Right lobe of liver (tissue), 6 donors: ENCODE results near the gene TBX1. TPM values are rescaled to one million over a fixed set of nuclear protein-coding genes. Genes with fewer than 3 reads are reported as not detected.
"Not testable (repeated sequence)": the region's sequence is repeated elsewhere in the genome, so short reads cannot be mapped to it uniquely, and the experiment has no call there.

Source experiments
- ATAC-seq, 4 donors: fragments of 200-7000 bp; cut with Tn5 transposase; one replicate each; pipeline ENCODE4 v1.9.1; 2020; ENCODE audit warnings: mild to moderate bottlenecking in 4 of 4, moderate library complexity in 4 of 4
- DNase-seq, 3 donors: peaks; one replicate each; pipeline ENCODE4 v3.0.0-alpha.2; 2020
- H3K27ac ChIP-seq, 3 donors: fragments of 200-600 bp; one replicate each; pipeline ENCODE4 v1.8.0; 2022
- H3K27me3 ChIP-seq, 2 donors: fragments of 200-600 bp; one replicate each; pipeline ENCODE4 v1.8.0; 2022
- H3K36me3 ChIP-seq, 4 donors: fragments of 200-600 bp; sonication (generic) in 1 of 4; one replicate each; pipeline versions ENCODE4 v1.5.1 to v1.8.0; 2017 to 2022; ENCODE audit warnings: control low read depth in 1 of 4
- H3K4me1 ChIP-seq, 4 donors: fragments of 200-600 bp; sonication (generic) in 1 of 4; one replicate each; pipeline versions ENCODE4 v1.5.1 to v1.8.0; 2017 to 2022; ENCODE audit warnings: control low read depth in 1 of 4
- H3K4me3 ChIP-seq, 3 donors: fragments of 200-600 bp; one replicate each; pipeline ENCODE4 v1.8.0; 2022
- H3K9me3 ChIP-seq, 4 donors: fragments of 200-600 bp; sonication (generic) in 1 of 4; one replicate each; pipeline versions ENCODE4 v1.5.1 to v1.8.0; 2017 to 2022; ENCODE audit warnings: control low read depth in 1 of 4
- CTCF ChIP-seq, 4 donors: fragments of 200-600 bp in 3 of 4; fragments of 450-650 bp in 1 of 4; IDR thresholded peaks; one replicate each; pipeline versions ENCODE4 v1.5.1 to v1.8.0; 2016 to 2022; ENCODE audit warnings: antibody characterized with exemption in 4 of 4, mild to moderate bottlenecking in 2 of 4
- POLR2A ChIP-seq: fragments of 450-650 bp; IDR thresholded peaks from one replicate; pipeline ENCODE4 v1.6.1; 2017; ENCODE audit warnings: antibody characterized with exemption, mild to moderate bottlenecking
- WGBS: methylation state at CpG from one replicate; pipeline ENCODE4 v1.1.6; 2018; ENCODE audit warnings: low coverage, low lambda C conversion rate; ENCODE audit not compliant: insufficient coverage; ENCODE audit errors: missing lambda C conversion rate; 5-methylcytosine and 5-hydroxymethylcytosine counted together
- intact Hi-C, 2 donors: fragments of 100-400 bp; cut with DNase I; formaldehyde crosslinking; loops; one replicate each; pipeline versions ENCODE4 v1.11.2 to v1.14.1; 2022
- total RNA-seq, 6 experiments: library from RNA; depleted of rRNA in 2 of 6; stranded (reverse); fragments of >200 nt in 2 of 6; fragmentation: NEBNext Ultra II Directional in 3 of 6; extraction: Animal tissue kit (Norgen Biotek cat#: 25700) in 3 of 6; gene quantifications; one replicate each; pipeline versions ENCODE4 v1.1.0 to v1.2.4, GENCODE V29; 2016 to 2023
- donor health status: DM: no; HTN: yes; CAD: no.
- donor health status: DM: no; HTN: no; CAD: no.
- donor health status: DM: no; HTN: no; CAD: no.
- donor health status: DM: no; HTN: yes; CAD: no.
- donor health status: DM: no; HTN: yes; CAD: no.

TBX1 gene
- total RNA-seq, 6 experiments from 2014 or later = 0.24 to 0.37 (median 0.30) TPM; not detected in 2

GRCh38 chr22:19791894-19792293, 31.3 kb downstream of the TBX1 start:
- no peak overlapping the region for H3K27ac ChIP-seq
- no peak for ATAC-seq
- H3K27me3 ChIP-seq = no peaks in the 10 kb centered on the region
- H3K36me3 ChIP-seq = no peaks in the 10 kb centered on the region
- TF ChIP-seq CTCF (IDR thresholded peaks at IDR 0.05) = no peak
- no peak for TF ChIP-seq POLR2A
- no peaks in the 10 kb centered on the region for H3K4me1 ChIP-seq
- no peaks in the 10 kb centered on the region for H3K9me3 ChIP-seq
- no peak for DNase-seq
- H3K4me3 ChIP-seq = no peak overlapping the region
- intact Hi-C loops = no loop called here

- peak in 1 of 3 donors; percentile 1 for DNase-seq
- WGBS = 97% methylated on average over 7 of the region's 13 CpGs
- intact Hi-C loops = not testable (repeated sequence)
Observed at GRCh38 chr22:19792383-19792896, 31.9 kb downstream of the TBX1 start.

GRCh38 chr22:19793161-19793560, 32.6 kb downstream of the TBX1 start:
- no peaks in the 10 kb centered on the region for H3K9me3 ChIP-seq
- H3K27me3 ChIP-seq = no peaks in the 10 kb centered on the region
- intact Hi-C loops = no loop called here
- TF ChIP-seq CTCF (IDR thresholded peaks at IDR 0.05) = no peak
- 54% methylated on average over 2 of the region's 2 CpGs for WGBS
- no peak overlapping the region for H3K4me3 ChIP-seq
- DNase-seq (no peak), ATAC-seq (no peak)
- no peaks in the 10 kb centered on the region for H3K36me3 ChIP-seq
- H3K27ac ChIP-seq = no peak overlapping the region
- H3K4me1 ChIP-seq = no peaks in the 10 kb centered on the region

More at GRCh38 chr22:19792383-19792896, 31.9 kb downstream of the TBX1 start:
- H3K4me3 ChIP-seq, ATAC-seq, H3K27me3 ChIP-seq, H3K36me3 ChIP-seq, H3K27ac ChIP-seq, H3K4me1 ChIP-seq, H3K9me3 ChIP-seq: not testable (repeated sequence)

GRCh38 chr22:19793661-19794310, 33.2 kb downstream of the TBX1 start:
- TF ChIP-seq POLR2A (no peak), CTCF (IDR thresholded peaks at IDR 0.05) (no peak)
- DNase-seq = no peak
- no peaks in the 10 kb centered on the region for H3K27me3 ChIP-seq
- H3K4me1 ChIP-seq = no peaks in the 10 kb centered on the region
- no peaks in the 10 kb centered on the region for H3K9me3 ChIP-seq
- H3K4me3 ChIP-seq = no peak overlapping the region
- no peak for ATAC-seq
- WGBS = 86% methylated on average over 2 of the region's 2 CpGs
- H3K27ac ChIP-seq = no peak overlapping the region
- H3K36me3 ChIP-seq = no peaks in the 10 kb centered on the region
- intact Hi-C loops = no loop called here

- Histone ChIP-seq H3K27ac (no peak overlapping the region), H3K4me3 (no peak overlapping the region), H3K27me3 (no peaks in the 10 kb centered on the region), H3K4me1 (no peaks in the 10 kb centered on the region), H3K9me3 (no peaks in the 10 kb centered on the region), H3K36me3 (no peaks in the 10 kb centered on the region)
- DNase-seq (peak in 1 of 3 donors; percentile 15), ATAC-seq (no peak)
- WGBS = 89% methylated on average over 3 of the region's 6 CpGs
- intact Hi-C loops = no loop called here
- TF ChIP-seq POLR2A (no peak), CTCF (IDR thresholded peaks at IDR 0.05) (no peak)
Observed at GRCh38 chr22:19795617-19796008, 35.0 kb downstream of the TBX1 start.
